Measurements from ENCODE around the gene MRPL34.

The MRPL34 gene

GRCh38 chr19:17311455-17312188 lies 6.0 kb downstream of the MRPL34 start:
- DNase-seq, result no peak

GRCh38 chr19:17312189-17313113 lies 6.8 kb downstream of the MRPL34 start:
- no peak for DNase-seq

- DNase-seq, result no peak
Observed at GRCh38 chr19:17314007-17314593, 8.4 kb downstream of the MRPL34 start.

GRCh38 chr19:17318966-17319365 lies 13.3 kb downstream of the MRPL34 start:
- DNase-seq, result no peak

- DNase-seq, result no peak
Observed at GRCh38 chr19:17319473-17320238, 14.0 kb downstream of the MRPL34 start.

GRCh38 chr19:17320435-17320834 lies 14.8 kb downstream of the MRPL34 start:
- DNase-seq, result no peak

GRCh38 chr19:17321655-17322489 lies 16.2 kb downstream of the MRPL34 start:
- no peak for DNase-seq

GRCh38 chr19:17322854-17323253 lies 17.2 kb downstream of the MRPL34 start:
- no peak for DNase-seq

GRCh38 chr19:17323300-17323963 lies 17.8 kb downstream of the MRPL34 start:
- no peak for DNase-seq

- DNase-seq, result no peak
Observed at GRCh38 chr19:17323964-17324332, 18.3 kb downstream of the MRPL34 start.

GRCh38 chr19:17324357-17325114 lies 18.9 kb downstream of the MRPL34 start:
- no peak for DNase-seq

- no peak for DNase-seq
Observed at GRCh38 chr19:17325133-17325532, 19.5 kb downstream of the MRPL34 start.

- DNase-seq, result no peak
Observed at GRCh38 chr19:17325881-17326594, 20.4 kb downstream of the MRPL34 start.

GRCh38 chr19:17326595-17326966 lies 20.9 kb downstream of the MRPL34 start:
- DNase-seq, result no peak

GRCh38 chr19:17327068-17327653 lies 21.5 kb downstream of the MRPL34 start:
- no peak for DNase-seq

- no peak for DNase-seq
Observed at GRCh38 chr19:17327654-17328516, 22.2 kb downstream of the MRPL34 start.

- DNase-seq, result no peak
Observed at GRCh38 chr19:17328517-17329365, 23.1 kb downstream of the MRPL34 start.
